NT2/D1 (cell line): ENCODE results near the gene OSBPL10.

Experiments
- SUZ12 ChIP-seq: IDR thresholded peaks from 2 replicates; pipeline ENCODE4 v1.6.1; 2011; ENCODE audit not compliant: insufficient read length, insufficient read depth; ENCODE audit errors: extremely low read depth
- YY1 ChIP-seq: IDR thresholded peaks from 2 replicates; pipeline ENCODE4 v1.6.1; 2011; ENCODE audit not compliant: insufficient read length, insufficient read depth
- ZNF274 ChIP-seq: IDR thresholded peaks from 2 replicates; pipeline ENCODE4 v1.6.1; 2011; ENCODE audit warnings: mild to moderate bottlenecking, low read depth, low read length

GRCh38 chr3:31695280-31696008 is 285.6 kb downstream of the OSBPL10 start:
- TF ChIP-seq ZNF274 (no peak), YY1 (no peak), SUZ12 (no peak)
